Esophagus muscularis mucosa (tissue), 3 donors: ENCODE measurements around the gene ARHGEF35.
"Not testable (repeated sequence)": the region's sequence is repeated elsewhere in the genome, so short reads cannot be mapped to it uniquely, and the experiment has no call there.

Source experiments
- CTCF ChIP-seq, 3 experiments: fragments of 200-600 bp in 2 of 3; fragments of 450-650 bp in 1 of 3; sonication (generic) in 2 of 3; IDR thresholded peaks; one replicate each; pipeline ENCODE4 v1.5.1; 2017 to 2019; ENCODE audit warnings: antibody characterized with exemption in 3 of 3, mild to moderate bottlenecking in 2 of 3, moderate library complexity in 1 of 3
- POLR2A ChIP-seq: fragments of 450-650 bp; IDR thresholded peaks from one replicate; pipeline ENCODE4 v1.6.1; 2017; ENCODE audit warnings: antibody characterized with exemption, moderate library complexity, mild to moderate bottlenecking, low read depth
- POLR2AphosphoS5 ChIP-seq, 2 donors: sonication (generic); formaldehyde crosslinking; IDR thresholded peaks; one replicate each; pipeline ENCODE4 v1.6.1; 2017; ENCODE audit warnings: antibody characterized with exemption in 2 of 2

DNA sequence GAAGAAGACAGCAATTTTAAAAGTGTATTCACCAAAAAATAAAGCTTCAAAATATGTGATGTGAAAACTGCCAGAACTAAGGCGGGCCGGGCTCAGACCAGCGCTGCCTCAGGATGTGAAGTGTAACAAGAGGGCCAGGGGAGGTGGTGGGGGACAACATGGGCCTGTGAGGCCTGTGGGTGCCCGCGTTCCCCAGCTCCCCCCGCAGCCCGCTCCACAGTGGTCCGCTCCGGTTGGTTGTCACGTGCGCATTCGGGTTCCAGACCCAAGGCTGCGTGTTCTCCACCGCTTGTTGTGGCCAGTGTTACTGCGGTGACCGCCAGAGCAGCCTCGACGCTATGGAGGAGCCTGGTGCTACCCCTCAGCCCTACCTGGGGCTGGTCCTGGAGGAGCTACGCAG lies 12.5 kb downstream of the ARHGEF35 start, which contains the start of gene CTAGE4:
- not testable (repeated sequence) for TF ChIP-seq CTCF (IDR thresholded peaks at IDR 0.05); POLR2A; POLR2AphosphoS5 (IDR thresholded peaks at IDR 0.05)
